ENCODE results near the gene ZDHHC3.

ZDHHC3 gene

GRCh38 chr3:44926172-44926571, 49.8 kb downstream of the ZDHHC3 start:
- no peaks in the 10 kb centered on the region for H3K9me3 ChIP-seq
- H3K27me3 ChIP-seq = no peaks in the 10 kb centered on the region
- peaks cover 15 to 84% (median 66%) of the 10 kb centered on the region in 3 donors for H3K36me3 ChIP-seq
- no peaks in the 10 kb centered on the region for H3K4me1 ChIP-seq
- intact Hi-C loops (cut with DNase I; ENCODE audit: low total_unique reads) = no loop called here
- H3K4me3 ChIP-seq = no peak overlapping the region
- DNase-seq = no peak
- TF ChIP-seq CTCF (IDR thresholded peaks at IDR 0.05) = no peak
- H3K27ac ChIP-seq = no peak overlapping the region

GRCh38 chr3:44924457-44925084, 51.4 kb downstream of the ZDHHC3 start:
- H3K4me1 ChIP-seq = peaks cover 0 to 12% (median 3%) of the 10 kb centered on the region in 4 donors
- no peak overlapping the region for H3K27ac ChIP-seq
- intact Hi-C loops (cut with DNase I; ENCODE audit: low total_unique reads) = no loop called here
- peaks cover 18 to 72% (median 56%) of the 10 kb centered on the region in 3 donors for H3K36me3 ChIP-seq
- H3K9me3 ChIP-seq = no peaks in the 10 kb centered on the region
- DNase-seq = no peak
- no peak for TF ChIP-seq CTCF (IDR thresholded peaks at IDR 0.05)
- H3K27me3 ChIP-seq = no peaks in the 10 kb centered on the region
- H3K4me3 ChIP-seq = no peak overlapping the region

GRCh38 chr3:44923632-44924456, 52.1 kb downstream of the ZDHHC3 start:
- peaks cover 18 to 64% (median 49%) of the 10 kb centered on the region in 3 donors for H3K36me3 ChIP-seq
- H3K9me3 ChIP-seq = no peaks in the 10 kb centered on the region
- no peak overlapping the region for H3K27ac ChIP-seq
- no peak for DNase-seq
- H3K27me3 ChIP-seq = no peaks in the 10 kb centered on the region
- intact Hi-C loops (cut with DNase I; ENCODE audit: low total_unique reads) = no loop called here
- H3K4me3 ChIP-seq = no peak overlapping the region
- peaks cover 0 to 13% (median 3%) of the 10 kb centered on the region in 4 donors for H3K4me1 ChIP-seq
- no peak for TF ChIP-seq CTCF (IDR thresholded peaks at IDR 0.05)

GRCh38 chr3:44920081-44920480, 55.9 kb downstream of the ZDHHC3 start:
- H3K27ac ChIP-seq = peak overlapping the region in 1 of 2 donors; percentile 8
- TF ChIP-seq CTCF (IDR thresholded peaks at IDR 0.05) = no peak
- intact Hi-C loops (cut with DNase I; ENCODE audit: low total_unique reads) = no loop called here
- H3K36me3 ChIP-seq = peaks cover 9 to 54% (median 27%) of the 10 kb centered on the region in 3 donors
- H3K27me3 ChIP-seq = no peaks in the 10 kb centered on the region
- no peak overlapping the region for H3K4me3 ChIP-seq
- peak in 1 of 2 donors; percentile 27 for DNase-seq
- H3K4me1 ChIP-seq = peaks cover 0 to 13% (median 3%) of the 10 kb centered on the region in 4 donors
- H3K9me3 ChIP-seq = no peaks in the 10 kb centered on the region

GRCh38 chr3:44918581-44918980, 57.4 kb downstream of the ZDHHC3 start:
- TF ChIP-seq CTCF (IDR thresholded peaks at IDR 0.05) = no peak
- Histone ChIP-seq H3K9me3 (no peaks in the 10 kb centered on the region), H3K4me1 (peaks cover 0 to 13% (median 3%) of the 10 kb centered on the region in 4 donors), H3K4me3 (no peak overlapping the region), H3K36me3 (peaks cover 9 to 51% (median 21%) of the 10 kb centered on the region in 3 donors), H3K27ac (no peak overlapping the region), H3K27me3 (no peaks in the 10 kb centered on the region)
- no peak for DNase-seq
- intact Hi-C loops (cut with DNase I; ENCODE audit: low total_unique reads) = no loop called here
